MCF 10A (cell line): ENCODE data around the gene ABT1. TPM values are rescaled to one million over a fixed set of nuclear protein-coding genes. Genes with fewer than 3 reads are reported as not detected.

Experiments
- BruUV-seq: library from RNA; stranded (reverse); fragments of 400-500 nt; replicated peaks from 2 replicates; lab custom pipeline; 2021; lab: Mats Ljungman, UMichigan
- CTCF ChIA-PET: fragments of 300-600 bp; sonication (Branson Sonifier 250); formaldehyde crosslinking; extraction: SDS; loops from one replicate; lab custom pipeline; 2021; ENCODE audit warnings: antibody characterized with exemption, inconsistent platforms; lab: Yijun Ruan, JAX
- POLR2A ChIA-PET: fragments of 300-600, 350-650 bp; sonication (Branson Sonifier 250); formaldehyde crosslinking; extraction: SDS; loops from one replicate; lab custom pipeline; 2020; ENCODE audit warnings: antibody characterized with exemption, inconsistent platforms; lab: Yijun Ruan, JAX
- DNase-seq: peaks from one replicate; pipeline ENCODE4 v3.0.0-alpha.2; 2018; ENCODE audit not compliant: unreplicated experiment
- H3K27ac Mint-ChIP-seq: one replicate; pipeline ENCODE4 v1.8.0; 2022; ENCODE audit warnings: mild to moderate bottlenecking, low read depth, mixed read lengths; ENCODE audit not compliant: unreplicated experiment
- H3K27me3 Mint-ChIP-seq: one replicate; pipeline ENCODE4 v1.8.0; 2022; ENCODE audit warnings: mixed read lengths; ENCODE audit not compliant: insufficient read depth, unreplicated experiment
- H3K36me3 Mint-ChIP-seq: one replicate; pipeline ENCODE4 v1.8.0; 2022; ENCODE audit warnings: mild to moderate bottlenecking, moderate library complexity, mixed read lengths; ENCODE audit not compliant: insufficient read depth, unreplicated experiment
- H3K4me1 Mint-ChIP-seq: one replicate; pipeline ENCODE4 v1.8.0; 2022; ENCODE audit warnings: mixed read lengths; ENCODE audit not compliant: insufficient read depth, unreplicated experiment
- H3K4me3 Mint-ChIP-seq: one replicate; pipeline ENCODE4 v1.8.0; 2022; ENCODE audit warnings: mild to moderate bottlenecking, moderate library complexity, mixed read lengths; ENCODE audit not compliant: unreplicated experiment
- H3K9me3 Mint-ChIP-seq: one replicate; pipeline ENCODE4 v1.8.0; 2022; ENCODE audit warnings: mixed read lengths; ENCODE audit not compliant: unreplicated experiment
- CTCF ChIP-seq: fragments of 200-600 bp; IDR thresholded peaks from one replicate; pipeline ENCODE4 v1.8.0; 2022; ENCODE audit warnings: antibody characterized with exemption, mild to moderate bottlenecking; ENCODE audit not compliant: unreplicated experiment
- intact Hi-C: fragments of 100-400 bp; cut with micrococcal nuclease; formaldehyde crosslinking; loops from 2 replicates; pipeline ENCODE4 v1.14.1; 2022
- total RNA-seq: library from RNA; stranded (reverse); gene quantifications from 2 replicates; pipeline ENCODE4 v1.2.3, GENCODE V29; 2022

Gene ABT1
- total RNA-seq, 1 experiment from 2014 or later: 12.9 TPM

DNA sequence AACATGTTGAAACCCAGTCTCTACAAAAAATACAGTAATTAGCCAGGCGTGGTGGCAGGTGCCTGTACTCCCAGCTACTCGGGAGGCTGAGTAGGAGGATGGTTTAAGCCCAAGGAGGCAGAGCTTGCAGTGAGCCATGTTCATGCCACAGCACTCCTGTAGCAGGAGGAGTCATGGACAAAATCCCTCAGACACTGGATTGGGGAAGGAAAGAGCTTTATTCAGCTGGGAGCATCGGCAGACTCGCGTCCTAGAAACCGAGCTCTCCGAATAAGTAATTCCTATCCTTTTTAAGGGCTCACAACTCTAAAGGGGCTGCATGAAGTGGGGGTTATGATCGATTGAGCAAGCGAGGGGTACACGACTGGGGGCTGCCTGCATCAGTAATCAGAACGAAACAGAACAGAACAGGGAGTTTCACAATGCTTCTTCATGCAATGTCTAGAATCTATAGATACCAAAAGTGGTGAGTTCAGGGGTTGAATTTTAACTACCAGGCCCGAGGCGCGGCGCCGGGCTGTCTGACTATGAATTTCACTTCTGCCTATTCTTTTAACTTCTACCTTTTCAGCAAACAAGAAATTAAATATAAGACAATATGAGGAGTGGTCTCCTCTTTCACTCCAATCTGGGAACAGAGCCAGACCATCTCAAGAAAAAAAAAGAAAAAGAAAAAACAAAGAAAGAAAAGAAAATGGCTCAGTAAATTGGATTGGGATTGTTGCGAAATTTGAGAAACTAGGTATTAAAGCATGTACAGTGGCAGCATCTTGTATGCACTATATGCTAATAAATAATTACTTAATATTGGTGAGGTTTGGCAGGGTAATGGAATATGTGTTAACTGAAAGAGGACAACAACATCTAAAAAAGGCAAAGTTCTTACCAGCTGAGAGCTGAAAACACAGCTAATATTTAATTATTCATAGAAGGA lies 35.0 kb upstream of the ABT1 start:
- ChIA-PET POLR2A (interaction anchor here (0.5 to 1.8 kb wide), 5 partner anchors 8 to 1030 kb away, joined by 3 to 6 read pairs (median 3); partner anchors contain the start of gene HMGN4), CTCF (interaction anchor here (0.6 kb wide), 1 partner anchor 595 kb away, joined by 5 read pairs; no protein-coding TSS in a partner anchor)
- Mint-ChIP-seq H3K4me1 (peaks cover 8% of the 10 kb centered on the region), H3K36me3 (no peaks in the 10 kb centered on the region), H3K27ac (no peak overlapping the region), H3K9me3 (no peaks in the 10 kb centered on the region), H3K27me3 (no peaks in the 10 kb centered on the region), H3K4me3 (no peak overlapping the region)
- TF ChIP-seq CTCF: no peak
- intact Hi-C loops: no loop called here
- no peak for DNase-seq
- BruUV-seq: no TSS peak

DNA sequence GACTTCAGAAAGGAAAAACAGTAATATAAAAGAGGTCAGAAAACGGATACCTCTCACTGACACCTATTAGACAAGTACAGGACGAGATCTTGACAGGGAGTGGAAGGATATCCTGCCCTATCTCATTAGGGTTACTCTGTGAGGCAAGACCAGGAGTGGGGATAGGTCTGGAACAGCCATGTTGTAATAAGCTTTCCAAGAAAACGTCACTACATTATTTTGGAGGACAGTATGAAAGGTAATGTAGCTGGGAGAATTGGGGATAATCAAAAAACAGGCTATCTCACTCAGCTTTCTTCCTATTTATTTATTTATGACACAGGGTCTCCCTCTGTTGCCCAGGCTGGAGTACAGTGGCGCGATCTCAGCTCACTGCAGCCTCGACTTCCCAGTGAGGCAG lies 33.3 kb upstream of the ABT1 start:
- H3K27ac Mint-ChIP-seq: no peak overlapping the region
- peaks cover 8% of the 10 kb centered on the region for H3K36me3 Mint-ChIP-seq
- TF ChIP-seq CTCF: no peak
- ChIA-PET CTCF (interaction anchor here (0.6 to 1.0 kb wide), 5 partner anchors 32 to 1784 kb away, joined by 3 to 6 read pairs (median 3); no protein-coding TSS in a partner anchor), POLR2A (interaction anchor here (0.6 to 1.6 kb wide), 2 partner anchors 234 to 366 kb away, joined by 3 read pairs; no protein-coding TSS in a partner anchor)
- BruUV-seq: no TSS peak
- intact Hi-C loops: no loop called here
- H3K4me3 Mint-ChIP-seq: no peak overlapping the region
- H3K27me3 Mint-ChIP-seq: no peaks in the 10 kb centered on the region
- DNase-seq: no peak
- H3K4me1 Mint-ChIP-seq: no peaks in the 10 kb centered on the region
- H3K9me3 Mint-ChIP-seq: no peaks in the 10 kb centered on the region

DNA sequence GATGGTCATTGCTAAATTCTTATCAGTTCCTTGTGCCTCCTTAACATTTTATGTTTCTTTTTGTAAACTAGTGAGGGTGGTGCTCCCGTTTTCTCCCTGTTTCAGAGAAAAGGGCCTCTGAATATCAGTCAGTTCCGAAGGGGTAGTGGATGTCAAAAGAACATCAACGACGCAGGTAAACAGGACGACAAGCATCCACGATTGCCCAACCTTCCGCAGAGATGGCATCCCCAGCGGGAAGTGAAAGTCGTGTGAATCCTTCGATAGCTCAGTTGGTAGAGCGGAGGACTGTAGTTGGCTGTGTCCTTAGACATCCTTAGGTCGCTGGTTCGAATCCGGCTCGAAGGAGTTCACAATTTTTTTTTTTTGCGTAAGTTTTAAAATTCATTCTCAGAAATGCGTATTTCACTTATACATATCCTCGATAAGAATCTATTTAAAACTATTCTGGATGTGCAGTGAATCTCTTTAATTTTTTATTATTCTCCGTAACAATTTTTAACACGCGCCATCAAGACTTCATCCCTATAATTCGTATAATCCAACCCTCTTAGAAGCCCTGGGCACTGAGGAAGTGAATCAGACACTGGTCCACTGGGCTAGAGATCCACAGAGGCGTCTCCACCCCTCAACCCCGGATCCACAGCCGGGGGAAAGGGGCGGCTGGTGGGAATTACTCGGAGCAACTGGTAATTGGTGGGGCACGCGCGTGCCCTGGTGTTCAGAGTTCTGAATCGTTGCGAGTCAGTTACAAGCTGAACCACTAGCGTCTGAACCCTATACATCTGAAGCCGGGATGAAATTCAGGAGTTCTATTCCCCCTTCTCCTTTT lies 27.9 kb upstream of the ABT1 start:
- H3K9me3 Mint-ChIP-seq: no peaks in the 10 kb centered on the region
- DNase-seq: peak; percentile 96
- peak overlapping the region; percentile 85 for H3K4me3 Mint-ChIP-seq
- TF ChIP-seq CTCF: no peak
- ChIA-PET CTCF (interaction anchor here (0.6 to 2.2 kb wide), 6 partner anchors 21 to 246 kb away, joined by 3 to 11 read pairs (median 4); no protein-coding TSS in a partner anchor), POLR2A (interaction anchor here (0.5 to 2.3 kb wide), 19 partner anchors 8 to 1327 kb away, joined by 3 to 17 read pairs (median 4); partner anchors contain the start of gene HMGN4)
- no peaks in the 10 kb centered on the region for H3K27me3 Mint-ChIP-seq
- no TSS peak for BruUV-seq
- peaks cover 28% of the 10 kb centered on the region for H3K36me3 Mint-ChIP-seq
- H3K4me1 Mint-ChIP-seq: peaks cover 6% of the 10 kb centered on the region
- intact Hi-C loops: loop anchor here (1.0 to 5.0 kb wide), 5 partner anchors 13 to 226 kb away; partner anchors contain the start of gene BTN2A1
- H3K27ac Mint-ChIP-seq: peak overlapping the region; percentile 76
